Activated naive CD4-positive, alpha-beta T cell treated with anti-CD3 and anti-CD28 coated beads, Interleukin-2, amount 50 U/mL, for 24 hours (primary cell): ENCODE data around the gene TMEM179.
"Not testable (repeated sequence)": the region's sequence is repeated elsewhere in the genome, so short reads cannot be mapped to it uniquely, and the experiment has no call there.

Experiments used
- H3K27ac Mint-ChIP-seq: one replicate; pipeline ENCODE4 v1.8.0; 2021; ENCODE audit warnings: mild to moderate bottlenecking, mixed read lengths
- H3K27me3 Mint-ChIP-seq: one replicate; pipeline ENCODE4 v1.8.0; 2021; ENCODE audit warnings: mixed read lengths
- H3K36me3 Mint-ChIP-seq: one replicate; pipeline ENCODE4 v1.8.0; 2021; ENCODE audit warnings: mixed read lengths
- H3K4me1 Mint-ChIP-seq: one replicate; pipeline ENCODE4 v1.8.0; 2021; ENCODE audit warnings: mixed read lengths
- H3K4me3 Mint-ChIP-seq: one replicate; pipeline ENCODE4 v1.8.0; 2021; ENCODE audit warnings: mild to moderate bottlenecking, mixed read lengths
- H3K9me3 Mint-ChIP-seq: one replicate; pipeline ENCODE4 v1.8.0; 2021; ENCODE audit warnings: mixed read lengths

Gene TMEM179

DNA sequence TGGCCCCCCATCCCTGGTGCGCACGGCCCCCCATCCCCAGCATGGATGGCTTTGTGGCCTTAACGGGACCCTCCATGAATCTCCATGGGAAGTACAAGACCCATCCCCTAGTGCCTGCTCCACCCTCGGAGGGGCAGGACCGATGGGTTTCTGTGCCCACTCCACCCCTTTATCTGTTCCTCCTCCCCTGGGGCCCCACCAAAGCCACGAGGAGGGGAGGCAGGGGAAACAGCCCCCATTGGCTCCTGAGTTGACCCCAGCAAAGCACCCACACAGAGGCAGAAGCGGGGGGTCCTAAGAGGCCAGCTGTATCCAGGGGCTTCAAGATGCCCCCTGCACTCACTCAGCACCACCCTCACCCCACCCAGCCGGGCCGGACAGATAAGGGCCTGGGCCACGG is 36.1 kb upstream of the TMEM179 start:
- no peaks in the 10 kb centered on the region for H3K9me3 Mint-ChIP-seq
- H3K27ac Mint-ChIP-seq: no peak overlapping the region
- no peak overlapping the region for H3K4me3 Mint-ChIP-seq
- no peaks in the 10 kb centered on the region for H3K4me1 Mint-ChIP-seq
- H3K36me3 Mint-ChIP-seq: no peaks in the 10 kb centered on the region
- H3K27me3 Mint-ChIP-seq: no peaks in the 10 kb centered on the region

DNA sequence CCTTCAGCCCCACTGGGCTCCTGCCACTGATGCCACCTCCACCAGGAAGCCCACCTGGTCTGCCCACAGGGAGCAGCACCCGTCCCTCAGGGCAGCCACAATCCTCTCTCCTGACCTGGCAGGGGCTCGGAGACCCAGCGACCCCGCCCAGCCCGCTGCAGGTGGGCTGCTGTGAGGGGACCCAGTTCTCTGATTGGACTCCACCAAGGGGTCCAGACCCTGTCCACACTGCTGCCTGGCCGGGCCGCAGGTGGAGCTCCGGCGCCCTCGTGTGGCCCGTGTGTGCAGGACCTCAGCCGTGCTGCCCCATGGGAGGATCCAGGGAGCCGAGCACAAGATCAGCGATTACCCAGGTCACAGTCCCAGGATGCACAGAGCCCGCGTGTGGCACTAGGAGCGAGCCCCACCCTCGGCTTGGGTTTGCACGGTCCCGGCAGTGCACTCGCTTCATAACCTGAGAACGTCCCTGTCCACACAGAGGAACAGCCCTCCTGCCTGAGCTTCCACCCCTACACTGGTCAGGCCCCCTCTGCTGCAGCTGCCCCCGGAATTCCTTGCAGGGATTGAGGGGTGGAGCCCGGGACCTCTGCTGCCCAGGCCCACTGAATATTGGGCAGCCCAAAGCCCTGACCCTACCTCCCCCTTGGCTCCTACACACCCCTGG is 35.4 kb upstream of the TMEM179 start:
- Mint-ChIP-seq H3K27ac (no peak overlapping the region), H3K27me3 (no peaks in the 10 kb centered on the region), H3K9me3 (no peaks in the 10 kb centered on the region), H3K4me3 (no peak overlapping the region), H3K36me3 (no peaks in the 10 kb centered on the region), H3K4me1 (no peaks in the 10 kb centered on the region)

- Mint-ChIP-seq H3K27ac (no peak overlapping the region), H3K4me1 (no peaks in the 10 kb centered on the region), H3K36me3 (no peaks in the 10 kb centered on the region), H3K4me3 (no peak overlapping the region), H3K27me3 (no peaks in the 10 kb centered on the region), H3K9me3 (no peaks in the 10 kb centered on the region)
Measured at GRCh38 chr14:104639471-104639870, 34.9 kb upstream of the TMEM179 start.

DNA sequence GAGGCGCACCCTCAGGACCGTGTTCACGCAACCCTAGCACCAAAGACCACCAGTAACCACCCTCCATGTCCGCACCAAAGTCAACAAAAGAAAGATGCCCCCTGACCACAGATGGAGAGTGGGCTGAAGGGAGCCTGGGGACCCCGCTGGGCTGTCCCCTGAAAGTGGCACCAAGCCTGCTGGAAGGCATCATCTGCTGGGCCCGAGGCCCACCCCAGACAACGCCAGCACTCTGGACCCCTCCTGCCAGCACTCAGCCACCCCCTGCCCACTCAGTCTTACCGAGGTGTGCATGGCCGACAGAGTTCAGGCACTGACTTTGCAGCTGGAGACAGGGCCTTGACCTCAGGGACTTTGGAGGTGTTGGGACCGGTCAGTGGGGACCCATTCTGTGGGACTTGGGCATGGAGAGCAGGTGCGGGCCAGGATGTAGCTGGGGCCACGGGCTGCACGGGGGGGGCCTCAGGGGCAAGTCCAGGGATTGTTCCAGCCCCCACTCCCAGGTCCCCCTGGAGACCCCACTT is 34.4 kb upstream of the TMEM179 start:
- H3K36me3 Mint-ChIP-seq: no peaks in the 10 kb centered on the region
- H3K27ac Mint-ChIP-seq: no peak overlapping the region
- no peaks in the 10 kb centered on the region for H3K4me1 Mint-ChIP-seq
- H3K27me3 Mint-ChIP-seq: no peaks in the 10 kb centered on the region
- no peaks in the 10 kb centered on the region for H3K9me3 Mint-ChIP-seq
- no peak overlapping the region for H3K4me3 Mint-ChIP-seq

GRCh38 chr14:104638190-104638589 is 33.6 kb upstream of the TMEM179 start:
- Mint-ChIP-seq H3K27me3 (no peaks in the 10 kb centered on the region), H3K36me3 (no peaks in the 10 kb centered on the region)

GRCh38 chr14:104637546-104638003 is 33.0 kb upstream of the TMEM179 start:
- Mint-ChIP-seq H3K36me3 (no peaks in the 10 kb centered on the region), H3K4me1 (no peaks in the 10 kb centered on the region), H3K4me3 (no peak overlapping the region), H3K27me3 (no peaks in the 10 kb centered on the region), H3K9me3 (no peaks in the 10 kb centered on the region), H3K27ac (no peak overlapping the region)

More at GRCh38 chr14:104638190-104638589, 33.6 kb upstream of the TMEM179 start:
- Mint-ChIP-seq H3K9me3 (no peaks in the 10 kb centered on the region), H3K4me3 (no peak overlapping the region), H3K4me1 (no peaks in the 10 kb centered on the region), H3K27ac (no peak overlapping the region)

GRCh38 chr14:104636846-104637545 is 32.4 kb upstream of the TMEM179 start:
- H3K9me3 Mint-ChIP-seq, H3K4me3 Mint-ChIP-seq, H3K4me1 Mint-ChIP-seq, H3K27ac Mint-ChIP-seq, H3K36me3 Mint-ChIP-seq, H3K27me3 Mint-ChIP-seq: not testable (repeated sequence)

DNA sequence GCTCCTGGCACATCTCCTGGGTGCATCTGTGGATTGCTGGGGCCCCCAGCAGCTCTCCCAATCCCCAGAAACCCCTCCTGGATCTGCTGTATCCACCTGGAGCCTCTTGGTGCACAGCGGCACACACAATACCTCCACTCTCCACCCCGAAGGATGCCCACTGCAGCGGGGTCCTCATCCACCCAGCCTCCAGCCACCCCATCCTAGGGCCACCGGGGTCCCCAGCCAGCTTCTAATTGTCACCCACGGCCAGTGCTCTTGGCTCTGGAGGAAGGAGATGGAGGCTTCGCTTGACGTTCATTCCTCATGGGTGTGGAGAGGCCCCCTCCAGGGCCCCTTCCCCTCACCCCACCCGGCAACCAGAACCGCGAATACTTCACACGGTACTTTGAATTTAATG is 31.6 kb upstream of the TMEM179 start:
- no peaks in the 10 kb centered on the region for H3K27me3 Mint-ChIP-seq
- no peaks in the 10 kb centered on the region for H3K4me1 Mint-ChIP-seq
- H3K36me3 Mint-ChIP-seq: no peaks in the 10 kb centered on the region
- no peak overlapping the region for H3K4me3 Mint-ChIP-seq
- no peaks in the 10 kb centered on the region for H3K9me3 Mint-ChIP-seq
- H3K27ac Mint-ChIP-seq: no peak overlapping the region

DNA sequence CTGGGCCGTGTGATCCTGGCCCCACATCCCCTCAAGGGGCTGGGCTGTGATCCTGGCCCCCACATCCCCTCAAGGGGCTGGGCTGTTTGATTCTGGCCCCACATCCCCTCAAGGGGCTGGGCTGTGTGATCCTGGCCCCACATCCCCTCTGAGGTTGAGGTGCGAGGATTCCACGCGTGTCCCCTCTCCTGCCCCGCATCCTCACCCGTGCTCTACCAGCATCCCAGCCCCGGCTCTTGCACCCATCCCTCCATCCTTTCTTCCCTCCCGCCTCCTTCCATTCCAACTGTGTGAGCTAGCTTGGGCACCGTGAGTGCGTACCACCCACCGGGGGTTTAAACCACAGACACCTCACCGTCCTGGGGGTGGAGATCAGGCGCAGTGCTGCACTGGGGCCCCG is 31.1 kb upstream of the TMEM179 start:
- Mint-ChIP-seq H3K27me3 (no peaks in the 10 kb centered on the region), H3K27ac (no peak overlapping the region), H3K36me3 (no peaks in the 10 kb centered on the region), H3K4me1 (no peaks in the 10 kb centered on the region), H3K9me3 (no peaks in the 10 kb centered on the region), H3K4me3 (no peak overlapping the region)

DNA sequence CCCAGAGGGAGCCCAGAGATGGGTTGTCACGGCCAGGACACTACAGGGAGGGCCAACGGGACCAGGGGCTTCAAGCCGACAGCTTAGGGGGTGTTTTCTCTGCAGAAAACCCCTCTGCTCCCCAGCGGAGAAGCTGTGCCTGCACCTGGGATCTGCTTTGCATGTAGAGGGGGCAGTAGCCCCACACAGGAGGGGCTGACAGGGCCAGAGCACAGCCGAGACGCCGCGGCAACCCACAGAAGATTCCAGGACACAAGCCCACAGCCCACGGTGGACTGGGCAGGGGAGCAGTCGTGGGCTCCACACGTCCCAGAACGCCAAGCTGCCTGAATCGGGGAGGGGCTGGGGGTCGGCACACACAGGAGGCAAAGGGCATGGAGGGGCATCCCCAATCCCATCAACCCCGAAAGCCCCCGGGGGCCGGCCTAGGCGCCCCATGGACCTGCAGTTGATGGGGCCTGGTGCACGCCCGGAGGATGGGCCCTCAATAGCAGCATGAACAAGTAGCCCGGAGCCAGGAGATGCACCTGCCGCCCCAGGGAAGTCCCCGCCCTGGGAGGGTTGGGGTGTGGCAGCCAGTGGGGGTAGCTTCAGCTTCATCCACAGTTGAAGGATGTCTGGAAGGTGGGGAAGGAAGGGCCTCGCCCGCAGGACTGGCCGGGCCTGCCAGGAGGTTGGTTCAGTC is 30.5 kb upstream of the TMEM179 start:
- H3K4me1 Mint-ChIP-seq: no peaks in the 10 kb centered on the region
- H3K9me3 Mint-ChIP-seq: no peaks in the 10 kb centered on the region
- no peaks in the 10 kb centered on the region for H3K36me3 Mint-ChIP-seq
- H3K27me3 Mint-ChIP-seq: no peaks in the 10 kb centered on the region
- H3K4me3 Mint-ChIP-seq: no peak overlapping the region
- no peak overlapping the region for H3K27ac Mint-ChIP-seq

DNA sequence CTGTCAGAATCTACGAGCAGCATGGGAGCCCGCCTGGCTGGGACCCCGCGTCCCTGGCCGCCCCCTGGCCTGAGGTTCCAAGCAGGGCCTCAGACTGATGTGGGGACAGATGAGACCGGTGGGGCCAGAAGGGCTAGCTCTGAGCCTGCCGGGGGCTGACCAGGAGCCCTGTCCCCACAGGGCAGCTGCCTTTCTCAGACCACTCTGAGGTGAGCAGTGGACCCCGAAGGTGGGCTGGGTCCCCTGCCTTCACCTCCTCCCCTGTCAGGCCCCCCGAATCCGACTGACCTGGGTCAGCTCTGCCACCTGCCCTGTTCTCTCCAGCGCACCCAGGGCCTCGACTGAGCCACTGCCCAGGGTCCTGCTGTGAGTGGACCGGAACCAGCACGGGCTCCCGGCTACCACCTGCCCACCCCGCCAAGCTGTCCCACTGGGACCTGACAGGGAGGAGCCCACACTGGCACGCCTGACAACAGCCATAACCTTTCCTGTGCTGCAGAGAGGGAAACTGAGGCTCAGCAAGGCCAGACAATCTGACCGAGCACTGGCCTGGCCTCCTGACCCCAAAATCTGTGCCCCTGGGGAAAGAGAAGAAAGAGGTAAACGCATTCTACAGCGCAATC is 29.7 kb upstream of the TMEM179 start:
- Mint-ChIP-seq H3K27me3 (no peaks in the 10 kb centered on the region), H3K4me1 (no peaks in the 10 kb centered on the region), H3K9me3 (no peaks in the 10 kb centered on the region), H3K36me3 (no peaks in the 10 kb centered on the region), H3K27ac (no peak overlapping the region), H3K4me3 (no peak overlapping the region)

DNA sequence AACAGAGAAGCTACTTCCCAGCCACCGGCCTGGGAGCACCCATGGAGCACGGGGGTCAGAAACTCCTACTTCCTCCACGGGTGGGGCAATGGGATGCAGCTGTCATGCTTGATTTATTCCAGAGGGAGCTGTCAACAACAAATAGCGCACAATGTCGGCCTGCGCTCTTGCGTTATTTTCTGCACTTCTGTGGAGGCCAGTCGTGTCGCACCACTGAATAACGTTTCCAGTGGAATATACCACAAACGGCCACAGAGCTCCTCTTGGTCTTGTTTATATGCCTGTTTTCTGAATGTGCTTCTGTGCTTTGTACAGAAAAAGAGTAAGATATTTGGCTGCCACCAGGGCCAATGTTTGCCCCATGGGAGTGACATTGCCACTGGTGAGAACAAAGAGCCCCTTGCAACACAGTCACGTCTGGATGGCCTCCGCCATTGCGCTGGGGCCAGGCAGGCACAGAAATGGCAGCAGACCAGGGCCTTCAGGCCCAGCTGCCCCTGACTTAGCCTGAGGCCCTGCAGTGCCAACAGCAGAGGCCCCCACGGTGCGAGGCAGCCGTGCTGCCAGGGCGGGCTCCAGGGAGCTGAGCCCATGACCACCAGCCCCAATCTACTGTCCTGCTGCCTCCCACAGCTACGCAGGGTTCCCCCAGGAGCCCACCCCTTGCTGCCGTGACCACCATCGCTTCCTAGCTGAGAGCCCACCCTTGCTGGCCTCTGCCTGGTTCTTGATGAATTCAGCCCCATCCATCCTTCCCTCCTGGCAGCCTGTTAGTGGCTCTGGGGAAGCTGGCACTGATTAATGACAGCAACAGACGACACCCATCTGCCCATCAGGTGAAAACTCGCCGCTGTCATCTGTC is 28.9 kb upstream of the TMEM179 start:
- H3K4me1 Mint-ChIP-seq: no peaks in the 10 kb centered on the region
- no peak overlapping the region for H3K27ac Mint-ChIP-seq
- peaks cover 3% of the 10 kb centered on the region for H3K36me3 Mint-ChIP-seq
- H3K9me3 Mint-ChIP-seq: no peaks in the 10 kb centered on the region
- no peak overlapping the region for H3K4me3 Mint-ChIP-seq
- H3K27me3 Mint-ChIP-seq: peaks cover 2% of the 10 kb centered on the region

DNA sequence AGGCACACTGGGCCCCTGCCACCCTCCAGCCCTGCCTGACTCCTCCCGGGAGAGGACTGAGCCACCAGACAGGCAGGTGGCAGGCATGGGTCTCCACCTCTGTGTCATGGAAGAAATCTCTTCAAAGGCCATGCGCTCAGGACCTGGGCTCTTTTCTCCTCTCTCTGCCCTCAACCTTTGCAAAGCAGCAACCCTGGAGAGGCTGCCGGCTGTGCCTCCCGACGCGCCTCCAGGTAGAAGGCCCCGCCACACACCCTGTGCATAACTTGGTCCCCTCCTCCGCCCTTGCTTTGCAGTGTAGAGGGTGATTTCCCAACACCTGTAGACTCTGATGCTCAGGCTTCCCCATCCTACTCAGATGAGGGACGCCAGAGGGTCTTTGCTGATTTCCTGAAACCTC is 28.2 kb upstream of the TMEM179 start:
- Mint-ChIP-seq H3K27me3 (peaks cover 2% of the 10 kb centered on the region), H3K27ac (no peak overlapping the region), H3K4me3 (no peak overlapping the region), H3K36me3 (peaks cover 5% of the 10 kb centered on the region), H3K9me3 (no peaks in the 10 kb centered on the region), H3K4me1 (no peaks in the 10 kb centered on the region)

GRCh38 chr14:104624939-104625338 is 20.4 kb upstream of the TMEM179 start:
- H3K4me1 Mint-ChIP-seq: no peaks in the 10 kb centered on the region
- no peak overlapping the region for H3K27ac Mint-ChIP-seq
- peaks cover 5% of the 10 kb centered on the region for H3K36me3 Mint-ChIP-seq
- H3K27me3 Mint-ChIP-seq: peaks cover 14% of the 10 kb centered on the region
- H3K9me3 Mint-ChIP-seq: peaks cover 4% of the 10 kb centered on the region
- no peak overlapping the region for H3K4me3 Mint-ChIP-seq
